H1 (cell line): ENCODE results near the gene FGF12.

ENCODE experiments used
- CEBPB ChIP-seq: IDR thresholded peaks from 2 replicates; pipeline ENCODE4 v1.6.1; 2012; ENCODE audit warnings: low read depth, low read length
- EP300 ChIP-seq, 2 experiments: IDR thresholded peaks; 1 replicate in 1 of 2; 2 replicates in 1 of 2; pipeline ENCODE4 v1.6.1; 2011 to 2012; ENCODE audit warnings: low read depth in 2 of 2, low read length in 2 of 2, mild to moderate bottlenecking in 2 of 2, borderline replicate concordance in 1 of 2, inconsistent platforms in 1 of 2, moderate library complexity in 1 of 2
- EZH2 ChIP-seq: fragments of 200-600 bp; sonication (generic); IDR thresholded peaks from 2 replicates; pipeline ENCODE4 v1.7.1; 2012; ENCODE audit warnings: low read depth, mild to moderate bottlenecking, moderate library complexity, low read length, inconsistent platforms; ENCODE audit not compliant: severe bottlenecking
- MAFK ChIP-seq: IDR thresholded peaks from 2 replicates; pipeline ENCODE4 v1.6.1; 2012; ENCODE audit warnings: low read depth, mild to moderate bottlenecking, improper control_type of control experiment, low read length
- POLR2A ChIP-seq, 2 experiments: IDR thresholded peaks; 1 replicate in 1 of 2; 2 replicates in 1 of 2; pipeline ENCODE4 v1.6.1; 2011; ENCODE audit warnings: low read depth in 2 of 2, low read length in 2 of 2, mild to moderate bottlenecking in 2 of 2; ENCODE audit errors: control extremely low read depth in 1 of 2
- RBBP5 ChIP-seq: IDR thresholded peaks from 2 replicates; pipeline ENCODE4 v1.7.1; 2012; ENCODE audit warnings: low read depth, mild to moderate bottlenecking, inconsistent platforms, low read length, moderate library complexity, borderline replicate concordance
- SUZ12 ChIP-seq: fragments of 200-600 bp; sonication (generic); IDR thresholded peaks from 2 replicates; pipeline ENCODE4 v1.6.1; 2012; ENCODE audit warnings: mild to moderate bottlenecking, inconsistent platforms, low read length, moderate library complexity, mixed read lengths
- TF ChIP-seq, protein P1 (sequence below): IDR thresholded peaks from 2 replicates; pipeline ENCODE4 v1.6.1; 2012; ENCODE audit warnings: low read length, inconsistent platforms

DNA sequence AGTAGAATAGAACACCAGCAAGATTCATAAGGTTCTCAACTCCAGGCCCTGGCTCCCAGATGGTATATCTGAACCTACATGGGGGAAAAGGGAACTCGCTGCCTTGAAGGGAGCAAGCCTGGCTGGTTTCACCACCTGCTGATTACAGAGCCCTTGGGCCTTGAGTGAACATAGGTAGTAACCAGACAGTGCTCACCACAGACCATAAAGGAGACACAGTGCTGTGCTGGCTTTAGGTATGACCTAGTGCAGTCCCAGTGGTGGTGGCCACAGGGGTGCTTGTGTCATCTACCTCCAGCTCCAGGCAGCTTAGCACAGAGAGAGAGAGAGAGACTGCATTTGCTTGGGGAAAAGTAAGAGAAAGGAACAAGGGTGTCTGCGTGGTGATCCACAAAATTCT lies 409.8 kb downstream of the FGF12 start:
- no peak for TF ChIP-seq MAFK
- no peak for TF ChIP-seq EP300 (IDR thresholded peaks at IDR 0.05; ENCODE audit: borderline replicate concordance in 1 of 2, low read depth in 2 of 2, low read length in 2 of 2)
- no peak for TF ChIP-seq RBBP5
- TF ChIP-seq, protein P1, sequence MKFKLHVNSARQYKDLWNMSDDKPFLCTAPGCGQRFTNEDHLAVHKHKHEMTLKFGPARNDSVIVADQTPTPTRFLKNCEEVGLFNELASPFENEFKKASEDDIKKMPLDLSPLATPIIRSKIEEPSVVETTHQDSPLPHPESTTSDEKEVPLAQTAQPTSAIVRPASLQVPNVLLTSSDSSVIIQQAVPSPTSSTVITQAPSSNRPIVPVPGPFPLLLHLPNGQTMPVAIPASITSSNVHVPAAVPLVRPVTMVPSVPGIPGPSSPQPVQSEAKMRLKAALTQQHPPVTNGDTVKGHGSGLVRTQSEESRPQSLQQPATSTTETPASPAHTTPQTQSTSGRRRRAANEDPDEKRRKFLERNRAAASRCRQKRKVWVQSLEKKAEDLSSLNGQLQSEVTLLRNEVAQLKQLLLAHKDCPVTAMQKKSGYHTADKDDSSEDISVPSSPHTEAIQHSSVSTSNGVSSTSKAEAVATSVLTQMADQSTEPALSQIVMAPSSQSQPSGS = no peak
- TF ChIP-seq EZH2 = no peak
- no peak for TF ChIP-seq POLR2A (IDR thresholded peaks at IDR 0.05; ENCODE audit: control extremely low read depth in 1 of 2, low read depth in 2 of 2, low read length in 2 of 2)
- TF ChIP-seq CEBPB = no peak
- no peak for TF ChIP-seq SUZ12
